Small intestine (tissue), 7 donors: ENCODE measurements around the gene KLF3. TPM values are rescaled to one million over a fixed set of nuclear protein-coding genes. Genes with fewer than 3 reads are reported as not detected.

Experiments used
- DNase-seq, 2 donors: peaks; one replicate each; pipeline versions ENCODE4 v3.0.0 to v3.0.0-alpha.2; 2013
- FAIRE-seq: peaks from 2 replicates; lab custom pipeline; 2012; peaks lifted over from hg19 to GRCh38; lab: Jason Lieb, UNC
- H3K27ac ChIP-seq, 3 donors: one replicate each; pipeline ENCODE4 v1.5.1; 2013; ENCODE audit warnings: low read length in 2 of 3, mild to moderate bottlenecking in 2 of 3, control low read depth in 1 of 3, inconsistent platforms in 1 of 3, low read depth in 1 of 3, moderate library complexity in 1 of 3
- H3K27me3 ChIP-seq, 3 donors: one replicate each; pipeline ENCODE4 v1.6.1; 2013; ENCODE audit warnings: low read length in 3 of 3, inconsistent platforms in 1 of 3; ENCODE audit not compliant: control insufficient read depth in 3 of 3, insufficient read depth in 3 of 3
- H3K36me3 ChIP-seq, 3 donors: one replicate each; pipeline ENCODE4 v1.6.1; 2013; ENCODE audit warnings: low read length in 3 of 3, inconsistent platforms in 1 of 3, low read depth in 1 of 3, mild to moderate bottlenecking in 1 of 3, moderate library complexity in 1 of 3; ENCODE audit not compliant: control insufficient read depth in 3 of 3, insufficient read depth in 2 of 3
- H3K4me1 ChIP-seq, 3 donors: one replicate each; pipeline ENCODE4 v1.6.1; 2013; ENCODE audit warnings: low read length in 2 of 3, inconsistent platforms in 1 of 3, low read depth in 1 of 3, mild to moderate bottlenecking in 1 of 3, moderate library complexity in 1 of 3; ENCODE audit not compliant: control insufficient read depth in 3 of 3, insufficient read depth in 2 of 3
- H3K4me3 ChIP-seq, 3 donors: one replicate each; pipeline ENCODE4 v1.5.1; 2013; ENCODE audit warnings: low read length in 3 of 3, control low read depth in 1 of 3, inconsistent platforms in 1 of 3, low read depth in 1 of 3, mild to moderate bottlenecking in 1 of 3, moderate library complexity in 1 of 3
- H3K9me3 ChIP-seq, 2 donors: one replicate each; pipeline ENCODE4 v1.6.1; 2013; ENCODE audit warnings: low read depth in 1 of 2, low read length in 1 of 2; ENCODE audit not compliant: control insufficient read depth in 2 of 2, insufficient read depth in 1 of 2
- WGBS, 3 donors: extraction: QIAGEN DNeasy Blood & Tissue Kit; methylation state at CpG; one replicate each; pipeline ENCODE4 v1.1.7; 2013; 5-methylcytosine and 5-hydroxymethylcytosine counted together
- polyA plus RNA-seq, 4 donors: library from polyadenylated mRNA; stranded (reverse) in 3 of 4; unstranded in 1 of 4; fragments of 200-250 nt in 3 of 4; fragments of 120-200 nt in 1 of 4; gene quantifications; one replicate each; pipeline versions ENCODE4 v1.2.1 to v1.2.3, GENCODE V29; 2013
- donor health status: healthy with polysubstance abuse.
- donor health status: control.
- donor health status: control.
- donor health status: Bipolar disorder and iron deficiency.
- donor health status: healthy.

Gene KLF3
- polyA plus RNA-seq, 4 donors = 32.0 to 91.0 (median 34.5) TPM

DNA sequence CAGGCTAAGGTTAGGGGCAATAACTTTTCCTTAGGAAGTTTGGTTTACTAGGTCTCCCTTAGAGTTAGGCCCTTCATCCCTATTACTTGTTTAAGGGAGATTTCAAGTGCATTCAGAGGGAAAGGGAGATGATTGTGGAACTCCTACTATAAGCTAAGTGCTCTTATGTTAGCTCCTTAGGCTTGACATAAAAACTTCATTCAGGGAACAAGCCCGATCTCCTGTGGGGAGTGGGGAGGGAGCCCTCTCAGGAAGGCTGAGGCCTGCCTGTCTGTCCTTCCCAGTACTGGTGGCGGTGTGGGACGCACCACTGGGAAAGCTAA lies 8.0 kb downstream of the KLF3 start:
- Histone ChIP-seq H3K36me3 (peaks cover 0 to 27% (median 0%) of the 10 kb centered on the region in 3 donors), H3K27ac (peak overlapping the region; percentile 87 to 95 (median 93)), H3K4me3 (peak overlapping the region in 1 of 3 donors; percentile 4), H3K27me3 (no peaks in the 10 kb centered on the region), H3K9me3 (no peaks in the 10 kb centered on the region), H3K4me1 (peaks cover 2 to 78% (median 33%) of the 10 kb centered on the region in 3 donors)
- DNase-seq (peak in 1 of 2 donors; percentile 50), FAIRE-seq (no peak)
- WGBS, 3 donors = 36 to 61% (median 39%) methylated on average over 3 of the region's 3 CpGs

DNA sequence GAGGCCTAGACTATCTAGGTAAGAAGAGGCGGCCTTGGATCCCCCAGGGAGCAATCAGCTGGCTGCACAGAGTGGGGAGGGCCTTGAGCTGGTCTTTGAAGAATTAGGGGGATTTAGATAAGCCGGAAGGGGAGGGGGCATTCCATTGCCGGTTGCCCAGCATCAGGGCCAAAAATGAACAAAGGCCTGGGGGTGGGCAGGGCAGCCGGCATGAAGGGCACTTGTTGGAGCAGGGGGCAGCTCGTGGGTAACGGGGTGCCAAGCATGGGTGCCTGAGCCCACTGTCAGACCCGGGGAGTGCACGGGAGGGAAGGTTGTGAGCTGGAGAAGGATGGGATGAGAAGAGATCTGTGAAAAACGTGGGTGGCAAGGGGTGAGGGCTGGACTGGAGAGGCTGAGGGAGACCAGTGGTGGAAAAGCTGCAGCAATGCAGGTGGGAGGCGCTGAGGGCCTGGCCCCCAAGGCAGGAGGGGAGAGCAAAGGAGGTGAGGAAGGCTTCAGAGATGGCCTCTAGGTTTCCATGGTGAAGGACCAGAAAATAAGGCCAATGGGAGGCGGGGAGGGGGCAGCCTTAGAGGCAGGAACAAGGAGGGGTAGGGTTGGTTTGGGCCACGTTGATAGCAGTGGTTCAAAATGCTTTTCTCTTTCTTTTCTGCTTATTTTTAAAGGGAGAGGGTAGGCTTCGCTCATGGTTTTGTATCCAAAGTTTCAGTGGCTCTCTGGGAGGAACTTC lies 8.6 kb downstream of the KLF3 start:
- peaks cover 0 to 27% (median 0%) of the 10 kb centered on the region in 3 donors for H3K36me3 ChIP-seq
- H3K9me3 ChIP-seq = no peaks in the 10 kb centered on the region
- H3K4me1 ChIP-seq = peaks cover 4 to 75% (median 33%) of the 10 kb centered on the region in 3 donors
- FAIRE-seq (no peak), DNase-seq (peak in 1 of 2 donors; percentile 45)
- H3K4me3 ChIP-seq = peak overlapping the region in 1 of 3 donors; percentile 4
- WGBS, 3 donors = 16 to 42% (median 39%) methylated on average over 12 to 13 of the region's 13 CpGs
- H3K27ac ChIP-seq = peak overlapping the region; percentile 87 to 95 (median 93)
- no peaks in the 10 kb centered on the region for H3K27me3 ChIP-seq

DNA sequence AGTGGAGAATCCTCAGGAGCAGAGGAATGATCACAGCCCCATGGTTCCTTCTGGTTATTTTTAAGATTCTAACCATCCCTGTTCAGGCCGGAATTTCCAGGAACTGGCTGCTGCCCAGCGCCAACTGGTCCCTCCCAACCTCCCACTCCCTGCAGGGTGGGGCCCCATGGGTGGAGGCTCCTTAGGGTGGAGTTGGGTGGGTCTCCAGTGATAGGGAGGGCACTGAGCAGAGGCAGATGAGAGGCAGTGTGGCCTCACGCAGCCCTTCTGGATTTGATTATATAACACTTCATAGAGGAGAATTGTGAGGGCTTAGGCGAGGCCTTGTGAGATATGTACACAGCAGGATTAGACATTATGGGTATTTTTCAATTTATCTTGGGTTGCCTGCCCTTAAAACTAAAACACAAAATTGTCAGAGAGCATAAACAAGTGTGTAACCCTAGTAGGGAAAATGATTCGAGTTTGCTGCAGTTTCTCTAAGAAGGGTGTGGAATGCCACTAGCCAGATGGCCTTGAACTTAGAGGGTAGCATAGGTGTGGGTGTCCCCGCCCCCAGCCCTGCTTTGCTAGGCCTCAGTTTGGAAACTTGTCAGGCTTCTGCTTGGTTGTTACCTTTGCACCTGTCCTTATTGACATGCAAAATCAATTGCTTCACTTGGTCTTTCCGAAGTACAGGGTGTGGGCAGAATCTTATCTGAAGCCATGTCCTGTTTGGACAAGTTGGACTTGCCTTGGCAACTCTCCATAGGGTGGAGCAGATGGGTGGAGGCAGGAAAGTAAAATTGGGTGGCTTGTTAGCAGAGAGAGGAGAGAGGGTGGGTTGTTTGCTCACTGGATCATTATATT lies 9.4 kb downstream of the KLF3 start:
- Histone ChIP-seq H3K36me3 (peaks cover 0 to 27% (median 0%) of the 10 kb centered on the region in 3 donors), H3K4me3 (peak overlapping the region in 1 of 3 donors; percentile 4), H3K4me1 (peaks cover 4 to 71% (median 33%) of the 10 kb centered on the region in 3 donors), H3K9me3 (no peaks in the 10 kb centered on the region), H3K27me3 (no peaks in the 10 kb centered on the region), H3K27ac (peak overlapping the region; percentile 87 to 95 (median 93))
- DNase-seq (peak; percentile 92 to 98), FAIRE-seq (no peak)
- WGBS, 3 donors = 20 to 24% (median 21%) methylated on average over 7 of the region's 7 CpGs

DNA sequence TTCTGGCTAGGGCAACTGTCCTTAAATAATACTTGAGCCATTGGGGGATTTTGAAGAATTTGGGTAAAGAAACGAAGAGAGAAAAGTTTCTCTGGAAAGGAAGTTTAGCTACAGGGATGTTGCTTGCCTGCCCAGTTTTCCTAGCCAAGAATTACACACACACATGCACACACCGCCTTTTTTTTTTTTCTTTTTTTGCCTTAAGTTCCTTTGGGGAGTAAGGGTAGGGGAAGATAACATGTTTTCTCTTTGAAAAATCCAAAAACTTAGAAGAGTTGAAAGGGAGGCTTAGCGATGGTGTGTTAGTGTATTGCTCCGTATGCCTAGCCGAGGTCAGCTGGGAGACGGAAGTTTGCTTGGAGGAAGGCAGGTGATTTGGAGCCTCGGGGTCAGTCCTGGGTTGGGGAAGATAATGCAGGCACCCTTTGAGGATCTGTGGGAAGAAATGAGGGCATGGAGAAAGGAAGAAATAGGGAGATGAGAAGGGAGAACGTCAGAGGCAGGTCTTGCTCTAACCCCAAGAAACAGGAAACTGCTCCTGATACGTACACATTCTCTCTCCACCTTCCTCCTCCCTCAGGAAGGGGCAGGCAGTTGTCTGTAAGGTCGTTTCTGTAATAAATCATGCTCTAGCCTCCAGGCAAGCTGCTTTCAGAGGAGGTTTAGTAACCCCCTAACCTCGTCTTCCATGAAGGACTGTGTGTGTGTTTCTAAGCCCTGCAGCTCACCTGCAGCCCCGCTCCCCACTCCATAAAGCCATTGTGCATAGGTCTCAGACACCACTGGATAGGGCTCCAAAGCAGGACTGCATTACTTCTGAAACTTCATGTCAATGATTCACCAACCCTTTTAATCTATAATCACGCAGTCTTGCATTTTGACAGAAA lies 10.5 kb downstream of the KLF3 start:
- Histone ChIP-seq H3K4me3 (peak overlapping the region in 2 of 3 donors; percentile 14 to 30), H3K27ac (peak overlapping the region; percentile 87 to 93 (median 91)), H3K36me3 (peaks cover 2 to 25% (median 2%) of the 10 kb centered on the region in 3 donors), H3K9me3 (no peaks in the 10 kb centered on the region), H3K4me1 (peaks cover 4 to 61% (median 30%) of the 10 kb centered on the region in 3 donors), H3K27me3 (no peaks in the 10 kb centered on the region)
- WGBS, 3 donors = 13 to 33% (median 25%) methylated on average over 13 of the region's 13 CpGs
- no peak for FAIRE-seq
- peak; percentile 67 to 75 for DNase-seq

DNA sequence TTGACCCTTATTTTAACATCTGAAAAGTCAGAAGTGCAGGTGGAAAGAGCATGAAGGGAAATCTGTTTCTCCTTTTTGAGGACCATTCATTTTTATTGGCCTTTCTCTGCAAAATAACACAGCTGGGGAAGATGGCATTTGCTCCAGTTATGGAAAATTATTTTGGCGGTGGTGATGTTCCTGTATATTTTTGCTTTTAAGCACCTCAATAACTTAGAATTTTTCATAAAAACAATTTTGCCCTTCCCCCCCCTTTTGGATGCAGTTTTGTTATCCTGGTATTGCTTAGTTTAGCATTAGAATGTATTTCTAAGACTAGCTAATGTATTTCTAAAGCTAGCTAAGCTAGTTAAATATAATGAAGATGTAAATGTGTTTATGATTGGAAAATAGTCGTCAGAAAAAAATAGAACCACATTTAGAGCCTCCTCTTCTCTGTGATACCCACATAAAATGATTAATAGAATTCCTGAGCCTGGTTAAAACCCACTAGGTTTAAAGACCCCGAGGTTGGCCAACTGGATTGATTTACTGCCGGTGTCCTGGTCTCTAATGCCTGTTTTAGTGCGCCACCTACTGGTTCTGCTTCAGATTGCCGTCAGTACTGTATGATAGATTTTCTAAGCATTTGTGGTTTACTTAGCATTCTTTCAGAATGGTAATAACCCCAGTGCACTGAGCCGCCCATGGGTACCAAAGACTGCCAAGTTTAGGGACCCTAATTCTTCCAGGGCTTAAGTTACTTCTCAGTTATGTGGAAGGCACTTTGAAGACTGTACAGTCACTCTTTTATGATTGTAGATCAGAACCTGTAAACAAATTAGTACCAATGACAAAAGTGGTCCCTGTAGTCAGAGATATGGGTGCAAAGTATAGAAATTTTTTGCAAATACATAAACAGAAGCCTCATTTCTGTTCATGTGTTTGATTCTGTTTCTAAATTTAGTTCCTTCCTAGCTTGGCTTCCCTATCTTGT lies 11.4 kb downstream of the KLF3 start:
- Histone ChIP-seq H3K4me1 (peaks cover 2 to 54% (median 25%) of the 10 kb centered on the region in 3 donors), H3K4me3 (peak overlapping the region in 2 of 3 donors; percentile 14 to 30)

DNA sequence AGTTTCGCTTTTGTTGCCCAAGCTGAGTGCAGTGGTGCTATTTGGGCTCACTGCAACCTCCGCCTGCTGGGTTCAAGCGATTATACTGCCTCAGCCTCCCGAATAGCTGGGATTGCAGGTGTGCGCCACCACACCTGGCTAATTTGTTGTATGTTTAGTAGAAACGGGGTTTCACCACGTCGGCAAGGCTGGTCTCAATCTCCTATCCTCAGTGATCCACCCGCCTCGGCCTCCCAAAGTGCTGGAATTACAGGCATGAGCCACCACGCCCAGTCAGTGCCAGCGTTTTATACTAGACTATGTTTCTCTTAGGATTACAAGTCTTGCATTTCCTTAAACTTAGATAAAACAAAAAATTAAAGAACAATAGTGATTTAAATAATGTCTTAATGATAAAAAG lies 13.0 kb downstream of the KLF3 start:
- Histone ChIP-seq H3K4me3 (no peak overlapping the region), H3K9me3 (no peaks in the 10 kb centered on the region), H3K36me3 (peaks cover 2 to 31% (median 13%) of the 10 kb centered on the region in 3 donors), H3K27ac (no peak overlapping the region), H3K27me3 (no peaks in the 10 kb centered on the region), H3K4me1 (peaks cover 2 to 39% (median 19%) of the 10 kb centered on the region in 3 donors)
- WGBS, 3 donors = 64 to 80% (median 76%) methylated on average over 12 of the region's 12 CpGs
- FAIRE-seq = no peak
- DNase-seq = no peak

More for the DNA sequence above, 11.4 kb downstream of the KLF3 start:
- DNase-seq = peak; percentile 84 to 93
- H3K27ac ChIP-seq = peak overlapping the region; percentile 87 to 93 (median 91)
- no peak for FAIRE-seq
- 5 to 8% (median 7%) methylated on average over 7 of the region's 7 CpGs for WGBS, 3 donors
- no peaks in the 10 kb centered on the region for H3K9me3 ChIP-seq
- H3K36me3 ChIP-seq = peaks cover 2 to 26% (median 2%) of the 10 kb centered on the region in 3 donors
- H3K27me3 ChIP-seq = no peaks in the 10 kb centered on the region

DNA sequence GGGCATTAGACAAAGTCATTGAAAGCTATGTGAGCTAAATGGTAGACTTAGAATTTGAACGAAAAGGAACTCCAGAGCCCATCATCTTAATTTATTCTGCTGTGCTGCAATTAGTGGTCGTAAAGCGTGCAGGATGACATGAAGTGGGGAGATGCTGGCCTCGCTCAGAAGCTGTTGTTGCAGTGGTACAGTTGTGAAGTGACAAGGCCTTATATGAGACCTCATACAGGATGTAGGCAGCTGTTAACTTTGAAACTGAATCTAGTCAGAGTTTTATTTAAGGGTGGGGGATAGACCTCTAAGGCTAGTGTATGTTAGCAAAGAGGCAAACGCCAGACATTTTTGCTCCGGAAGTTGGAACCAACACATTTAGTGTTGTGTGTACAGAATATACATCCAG lies 13.4 kb downstream of the KLF3 start:
- DNase-seq (no peak), FAIRE-seq (no peak)
- WGBS, 3 donors = 60 to 66% (median 63%) methylated on average over 6 of the region's 6 CpGs
- H3K27me3 ChIP-seq = no peaks in the 10 kb centered on the region
- no peak overlapping the region for H3K4me3 ChIP-seq
- peak overlapping the region in 1 of 3 donors; percentile 14 for H3K27ac ChIP-seq
- H3K9me3 ChIP-seq = no peaks in the 10 kb centered on the region
- peaks cover 2 to 29% (median 13%) of the 10 kb centered on the region in 3 donors for H3K36me3 ChIP-seq
- peaks cover 2 to 34% (median 16%) of the 10 kb centered on the region in 3 donors for H3K4me1 ChIP-seq
